GM15510 (cell line): ENCODE results near the gene CAMK1D.

Experiments used
- POLR2A ChIP-seq: IDR thresholded peaks from 3 replicates; pipeline ENCODE4 v1.6.1; 2011; ENCODE audit warnings: borderline replicate concordance; ENCODE audit not compliant: insufficient read length; ENCODE audit errors: extremely low read depth

The CAMK1D gene

DNA sequence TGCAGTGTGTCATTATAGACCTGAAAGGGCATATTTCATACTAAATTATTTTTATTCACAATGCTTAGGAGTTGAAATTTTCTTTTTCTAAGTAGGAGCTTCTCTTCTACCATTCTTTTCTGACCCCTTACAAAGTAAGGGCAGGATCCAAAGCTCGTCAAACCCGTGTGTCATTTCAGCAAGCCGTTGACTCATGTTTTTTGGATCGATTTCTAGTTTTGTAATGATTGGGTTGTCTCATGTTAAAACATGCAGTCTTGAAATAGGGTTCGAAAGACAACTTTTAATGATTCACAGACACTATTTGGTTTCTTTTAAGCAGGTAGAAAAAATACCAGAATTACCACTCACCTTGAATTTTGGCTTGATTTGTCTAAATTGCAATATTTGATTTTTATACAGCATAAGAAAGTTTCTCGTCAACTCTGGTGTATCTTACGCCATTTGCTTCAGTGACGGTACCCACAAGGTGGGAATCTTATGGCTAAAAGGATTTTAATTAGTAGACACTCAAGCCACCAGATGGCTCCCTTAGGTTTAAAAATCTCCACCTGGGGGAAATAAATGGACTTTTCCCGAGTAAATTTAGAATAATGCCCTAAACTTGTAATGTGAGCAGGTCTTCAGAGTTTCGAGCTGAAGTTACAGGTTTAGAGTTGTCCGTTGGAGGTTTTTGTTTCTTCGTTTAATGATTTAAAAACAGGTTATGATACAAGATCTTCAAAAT, 368.8 kb downstream of the CAMK1D start:
- TF ChIP-seq POLR2A = no peak

DNA sequence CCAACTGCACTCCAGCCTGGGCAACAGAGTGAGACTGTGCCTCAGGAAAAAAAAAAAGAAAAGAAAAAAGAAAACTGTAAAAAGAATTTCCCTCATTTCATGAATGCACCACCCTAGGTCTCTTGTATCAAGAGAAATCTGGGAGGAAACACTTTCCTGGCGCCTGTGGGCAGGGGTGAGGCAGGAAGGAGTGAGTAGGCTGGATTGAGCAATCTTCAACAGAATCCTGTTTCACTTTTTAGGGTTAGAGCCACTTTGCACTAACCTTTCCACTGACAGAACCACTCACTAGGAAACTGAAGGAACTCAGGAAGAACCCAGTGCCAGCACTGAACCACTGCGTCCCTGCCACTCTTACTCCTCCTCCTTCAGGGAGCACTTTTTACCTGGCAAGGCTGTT, 370.0 kb downstream of the CAMK1D start:
- TF ChIP-seq POLR2A = no peak

DNA sequence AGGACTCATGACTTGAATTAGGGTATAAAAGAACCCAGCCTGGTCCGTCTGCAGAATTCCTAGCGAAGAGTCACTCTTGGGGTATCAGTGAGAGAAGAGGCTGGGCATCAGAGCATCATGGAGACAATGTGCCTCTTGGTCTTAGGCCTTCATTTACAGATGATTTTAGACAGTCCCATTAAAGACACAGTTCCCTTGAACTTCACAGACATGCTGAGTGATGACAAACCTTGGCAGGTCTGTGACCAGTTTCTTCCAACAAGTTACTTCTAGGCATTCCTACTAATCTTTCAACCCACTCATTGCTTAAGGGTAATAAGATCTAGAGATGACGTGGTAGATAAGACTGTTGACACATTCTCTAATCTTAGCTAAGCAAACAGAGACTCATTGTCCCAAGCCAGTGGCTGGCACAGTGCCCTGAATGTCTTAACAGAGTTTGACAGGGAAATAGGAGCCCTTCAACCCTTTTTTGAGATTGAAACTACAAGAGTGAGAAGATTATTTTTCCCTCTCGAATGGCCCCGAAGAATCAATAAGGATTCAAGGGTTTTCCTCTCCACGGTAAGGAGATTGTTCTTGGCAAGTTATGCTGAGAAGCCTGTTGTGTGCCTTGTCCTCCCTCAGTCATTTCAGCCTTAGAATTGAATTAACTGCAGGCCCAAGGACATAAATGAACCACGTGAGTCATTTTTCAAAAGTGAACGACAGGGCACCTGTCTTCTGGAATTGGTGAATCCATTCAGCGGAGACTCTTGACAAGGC, 371.1 kb downstream of the CAMK1D start:
- TF ChIP-seq POLR2A = no peak

DNA sequence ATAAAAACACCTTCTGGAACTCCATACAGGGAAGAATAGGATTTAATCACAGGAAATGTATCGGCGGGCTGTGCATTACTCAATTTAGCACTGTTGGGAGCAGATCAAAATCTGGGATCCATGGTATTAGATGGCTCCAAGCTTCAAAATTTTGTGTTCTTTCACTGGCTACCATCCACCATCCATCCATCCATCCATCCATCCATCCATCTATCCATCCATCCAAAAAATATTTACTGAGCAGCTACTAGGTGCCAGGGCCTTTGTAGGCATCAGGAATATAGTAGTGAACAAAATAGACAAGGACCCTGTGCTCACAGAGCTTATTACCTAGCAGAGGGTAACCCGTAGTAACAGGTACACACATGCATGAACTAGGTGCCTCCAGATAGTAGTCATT, 372.0 kb downstream of the CAMK1D start:
- TF ChIP-seq POLR2A = no peak

DNA sequence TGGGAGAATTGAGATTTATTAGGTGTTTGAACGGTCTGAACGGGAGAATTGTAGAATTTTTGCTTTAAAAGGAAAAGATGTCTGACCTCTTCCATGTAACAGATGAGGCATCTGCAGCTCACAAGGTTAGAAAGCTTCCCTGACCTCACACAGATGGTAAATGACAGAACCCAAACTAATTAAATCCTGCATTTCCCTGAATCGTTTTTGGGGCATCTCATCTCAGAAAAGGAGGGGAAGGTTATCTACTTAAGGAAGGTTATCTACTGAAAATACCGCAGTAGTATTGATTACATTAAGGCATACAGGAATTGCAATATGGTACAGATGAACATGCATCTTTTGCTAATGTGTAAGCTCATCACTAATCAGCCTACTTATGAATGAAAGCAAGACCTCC, 373.9 kb downstream of the CAMK1D start:
- TF ChIP-seq POLR2A = no peak

DNA sequence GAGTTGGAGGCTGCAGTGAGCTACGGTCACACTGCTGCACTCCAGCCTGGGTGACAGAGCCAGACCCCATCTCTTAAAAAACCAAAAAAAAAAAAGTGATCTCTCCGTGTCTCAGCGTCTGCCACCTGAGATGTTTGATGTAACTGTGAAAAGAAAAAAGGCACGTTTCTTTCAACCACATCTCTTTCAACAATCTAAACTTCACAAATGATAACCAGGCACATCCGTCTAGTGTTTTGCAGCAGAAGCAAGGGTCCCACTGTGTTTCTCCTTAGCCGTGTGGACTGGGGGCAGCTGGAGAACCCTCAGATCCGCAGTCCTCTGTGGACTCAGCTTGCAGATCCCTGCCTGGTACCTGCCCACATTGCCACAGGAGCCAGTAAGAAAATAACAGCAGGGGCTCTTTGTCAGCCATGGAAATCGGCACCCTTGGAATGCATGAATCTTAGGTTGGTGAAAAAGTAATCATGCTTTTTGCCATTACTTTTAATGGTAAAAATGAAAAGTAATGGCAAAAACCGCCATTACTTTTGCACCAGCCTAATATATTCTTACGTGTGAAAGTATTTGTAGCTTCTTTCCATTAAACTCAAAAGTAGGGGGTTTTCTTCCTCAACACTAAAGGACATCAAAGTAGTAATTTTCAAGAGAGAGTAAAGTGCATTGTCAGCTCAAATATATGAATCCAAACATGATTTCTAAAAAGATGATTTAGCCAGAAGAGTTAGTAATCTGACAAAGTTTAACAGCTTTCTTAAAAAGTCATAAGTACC, 375.6 kb downstream of the CAMK1D start:
- TF ChIP-seq POLR2A = no peak

DNA sequence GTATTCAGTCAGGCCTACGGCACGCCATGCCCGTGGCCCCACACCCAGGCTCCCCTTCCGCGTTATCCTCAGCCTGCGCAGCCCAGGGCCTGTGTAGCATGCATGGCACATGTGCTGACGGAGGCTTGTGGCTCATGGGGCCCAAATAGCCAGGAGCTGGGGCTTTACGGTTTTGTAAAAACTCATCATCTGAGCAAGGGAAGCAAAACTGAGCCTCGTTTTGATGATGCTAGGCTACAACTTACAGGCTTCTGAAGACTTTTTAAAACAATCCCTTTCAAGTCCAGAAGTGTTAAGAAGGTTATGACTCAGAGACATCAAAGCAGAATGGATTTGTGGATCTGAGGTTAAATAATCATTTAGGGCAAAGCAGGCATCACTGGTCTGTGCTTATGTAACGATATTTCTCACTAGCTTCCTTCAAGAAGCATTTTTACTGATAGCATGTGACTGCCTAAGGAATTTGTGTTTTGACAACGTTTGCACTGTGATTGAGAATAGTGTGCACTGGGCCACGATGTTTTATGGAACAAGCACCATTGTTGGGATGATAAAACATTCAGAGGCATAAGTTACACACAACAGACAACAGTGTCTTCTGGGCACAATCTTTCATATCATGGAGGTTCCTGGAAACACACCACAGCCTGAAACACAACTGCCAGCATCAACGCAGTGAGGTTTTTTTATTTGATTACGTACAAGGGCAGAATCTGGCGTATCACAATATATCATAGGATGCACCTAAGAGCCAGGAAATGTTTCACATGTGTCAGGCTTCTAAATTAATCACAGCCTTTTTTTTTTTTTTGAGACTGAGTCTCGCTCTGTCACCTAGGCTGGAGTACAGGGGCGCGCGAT, 377.9 kb downstream of the CAMK1D start:
- TF ChIP-seq POLR2A = no peak

DNA sequence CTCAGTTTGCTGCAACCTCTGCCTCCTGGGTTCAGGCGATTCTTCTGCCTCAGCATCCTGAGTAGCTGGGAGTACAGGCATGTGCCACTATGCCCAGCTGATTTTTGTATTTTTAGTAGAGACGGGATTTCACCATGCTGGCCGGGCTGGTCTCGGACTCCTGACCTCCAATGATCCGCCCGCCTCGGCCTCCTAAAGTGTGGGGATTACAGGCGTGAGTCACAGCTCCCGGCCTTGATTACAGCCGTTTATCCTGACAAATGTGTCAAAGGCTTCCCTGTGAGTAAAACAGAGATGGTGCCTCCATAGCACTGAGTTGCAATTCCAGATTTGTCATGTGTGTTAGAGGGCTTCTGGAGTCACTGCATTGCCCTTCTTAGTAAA, 378.5 kb downstream of the CAMK1D start:
- TF ChIP-seq POLR2A = no peak

DNA sequence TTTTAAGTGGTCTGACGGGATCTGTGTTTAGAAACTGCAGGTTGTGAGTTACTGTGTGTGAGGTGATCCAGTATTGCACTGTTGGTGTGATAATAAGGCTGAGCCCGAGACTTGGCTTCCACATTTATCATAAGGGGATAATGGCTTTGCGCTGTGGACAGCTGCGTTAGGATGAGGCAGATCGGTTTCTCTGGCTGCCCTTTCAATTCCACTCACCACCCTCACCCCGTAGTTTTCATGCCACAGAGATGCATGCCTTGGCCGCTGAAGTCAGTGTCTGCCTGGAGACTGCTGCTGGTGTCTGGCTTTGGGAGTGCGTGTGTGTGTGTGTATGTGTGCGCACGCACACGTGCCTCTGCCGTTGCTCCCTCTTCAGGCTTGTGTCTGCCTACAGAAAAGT, 379.1 kb downstream of the CAMK1D start:
- no peak for TF ChIP-seq POLR2A

DNA sequence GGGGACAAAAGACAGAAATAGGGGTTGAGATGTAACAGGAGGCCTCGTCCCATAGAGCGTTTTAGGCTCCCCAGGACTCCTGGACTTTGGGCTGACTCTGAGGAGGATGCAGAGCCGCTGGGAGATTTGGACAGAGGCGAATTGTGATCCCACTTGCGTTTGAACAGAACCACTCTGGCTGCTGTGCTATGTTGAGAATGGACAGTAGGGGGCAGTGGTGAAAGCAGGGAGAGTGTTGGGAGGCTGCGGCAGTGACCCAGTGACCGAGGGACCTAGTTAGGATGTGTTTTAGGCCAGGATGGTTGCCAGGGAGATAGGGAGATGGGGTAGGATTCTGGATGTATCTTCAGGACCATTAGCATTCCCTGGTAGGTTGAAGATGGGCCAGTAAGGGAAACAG, 380.5 kb downstream of the CAMK1D start:
- no peak for TF ChIP-seq POLR2A

DNA sequence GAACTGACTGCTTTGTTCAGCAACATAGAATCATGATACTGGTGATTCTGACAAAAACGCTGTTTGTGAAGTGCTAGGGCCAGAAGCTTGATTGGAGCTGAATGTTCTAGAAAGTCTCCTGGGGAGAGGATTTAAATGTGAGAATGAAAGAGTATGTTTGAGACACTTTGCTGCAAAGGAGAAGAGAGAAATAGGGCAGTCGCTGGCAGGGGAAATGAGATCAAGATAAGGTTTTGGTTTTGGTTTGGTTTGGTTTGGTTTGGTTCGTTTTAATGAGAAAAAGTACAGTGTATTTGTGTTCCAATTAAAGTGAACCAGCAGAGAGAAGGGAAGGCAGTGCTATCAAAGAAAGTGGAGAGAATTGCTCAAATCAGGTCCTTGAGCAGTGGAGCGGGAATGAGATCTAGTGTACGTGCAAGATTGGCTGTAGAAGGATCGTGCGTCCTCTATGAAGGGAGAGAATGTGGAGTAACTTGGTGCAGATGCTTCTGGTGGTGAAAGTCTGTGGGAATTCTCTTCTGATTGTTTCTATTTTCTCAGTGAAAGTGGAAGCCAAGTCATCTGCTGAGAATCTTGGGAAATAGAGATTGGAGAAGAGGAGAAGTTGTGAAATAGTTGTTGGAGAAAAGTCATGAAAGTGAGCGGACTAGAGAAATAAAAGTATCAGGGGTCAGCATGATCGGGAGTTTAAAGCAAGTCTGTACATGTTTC, 381.6 kb downstream of the CAMK1D start:
- no peak for TF ChIP-seq POLR2A

DNA sequence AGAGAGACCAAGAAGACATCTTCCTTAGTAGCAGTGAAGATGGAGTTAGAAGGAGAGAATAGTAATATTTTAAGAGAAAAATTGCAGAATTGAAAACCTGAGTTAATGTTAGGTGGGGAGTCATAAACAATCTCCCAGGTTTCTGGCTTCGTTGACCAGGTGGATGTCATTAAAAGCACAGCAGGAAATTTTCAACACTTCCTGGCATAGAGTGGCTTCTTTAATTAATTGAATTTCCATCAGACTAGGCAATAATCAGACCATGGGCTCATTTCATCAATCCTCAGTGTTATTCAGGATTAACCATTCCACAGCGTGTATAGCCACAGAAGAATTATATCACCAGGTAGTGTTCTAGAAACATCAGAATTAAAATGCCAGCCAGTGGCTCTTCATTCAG, 383.9 kb downstream of the CAMK1D start:
- no peak for TF ChIP-seq POLR2A

DNA sequence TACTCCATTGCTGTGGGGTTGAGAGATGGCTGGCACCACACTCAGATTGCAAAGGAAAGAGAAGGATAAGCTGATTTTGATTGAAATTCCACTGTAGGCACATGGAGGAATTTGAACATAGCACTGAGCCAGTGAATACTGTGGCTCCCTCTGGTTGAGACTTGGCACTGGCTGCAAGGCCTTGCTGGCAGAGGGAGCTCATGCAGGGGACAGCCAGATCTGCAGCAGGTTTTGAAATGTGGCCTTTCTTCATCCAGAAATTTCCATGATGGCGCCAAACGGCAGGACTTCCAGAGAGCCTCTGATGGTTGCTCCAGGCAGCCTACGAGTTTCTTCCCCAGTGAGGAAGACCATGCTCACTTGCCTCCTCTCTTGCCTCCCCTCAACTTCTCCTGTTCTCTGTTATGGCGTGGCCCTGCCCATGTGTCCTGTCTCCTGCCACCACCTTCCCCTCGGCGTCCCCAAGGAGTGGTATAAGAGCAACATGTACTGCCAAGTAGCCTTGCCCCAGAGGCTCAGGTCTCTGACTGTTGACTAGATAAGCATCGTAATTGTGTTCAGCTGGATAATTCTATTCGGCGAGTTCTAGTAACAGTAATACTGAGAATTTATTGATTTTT, 386.6 kb downstream of the CAMK1D start:
- no peak for TF ChIP-seq POLR2A

DNA sequence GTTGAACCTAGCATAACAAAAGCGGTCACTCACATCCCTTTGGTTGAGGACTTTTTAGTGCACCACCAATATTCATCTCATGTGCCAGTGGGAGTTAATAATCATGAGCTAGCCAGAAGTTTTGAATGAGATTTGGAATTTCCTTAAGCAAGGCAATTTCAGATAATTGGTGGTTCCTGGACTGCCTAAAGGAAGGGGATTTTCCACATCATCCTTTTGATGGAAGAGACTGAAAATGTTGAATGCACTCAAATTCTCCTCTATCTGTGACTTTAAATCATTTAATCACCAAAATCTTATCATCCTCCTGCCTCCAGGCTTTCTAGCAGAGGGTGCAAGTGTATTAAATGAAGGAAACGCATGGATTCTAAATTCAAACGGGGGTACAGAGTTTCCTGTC, 391.5 kb downstream of the CAMK1D start:
- no peak for TF ChIP-seq POLR2A

DNA sequence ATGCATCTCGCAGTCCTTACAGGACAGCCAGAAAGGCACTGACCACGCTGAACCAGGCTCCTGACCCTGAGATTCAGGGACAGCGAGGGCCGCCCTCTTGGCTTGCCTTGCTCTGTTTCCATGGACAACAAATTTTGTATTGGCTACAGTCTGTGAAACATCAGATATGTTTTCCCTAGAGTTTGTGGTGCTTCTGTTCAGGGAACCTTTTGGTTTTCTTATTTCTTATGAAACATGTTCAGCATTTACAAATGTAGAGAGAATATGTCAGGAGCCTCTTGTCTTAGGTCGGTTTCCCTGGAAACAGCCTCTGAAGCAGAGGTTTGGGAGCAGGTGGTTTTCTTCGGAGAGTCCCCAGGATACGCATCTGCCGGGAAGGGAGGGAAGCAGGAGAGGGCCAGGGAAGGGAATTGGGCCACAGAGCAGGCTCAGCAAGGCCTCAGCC, 392.0 kb downstream of the CAMK1D start:
- no peak for TF ChIP-seq POLR2A
